C4-2B (cell line): ENCODE data around the gene CRHBP.

Source experiments
- CTCF ChIP-seq: fragments of 450-650 bp; conservative IDR thresholded peaks from 2 replicates; pipeline ENCODE4 v1.5.1; 2017; ENCODE audit warnings: mild to moderate bottlenecking
- ZFX ChIP-seq: fragments of 450-650 bp; IDR thresholded peaks from 2 replicates; pipeline ENCODE4 v1.6.1; 2017

DNA sequence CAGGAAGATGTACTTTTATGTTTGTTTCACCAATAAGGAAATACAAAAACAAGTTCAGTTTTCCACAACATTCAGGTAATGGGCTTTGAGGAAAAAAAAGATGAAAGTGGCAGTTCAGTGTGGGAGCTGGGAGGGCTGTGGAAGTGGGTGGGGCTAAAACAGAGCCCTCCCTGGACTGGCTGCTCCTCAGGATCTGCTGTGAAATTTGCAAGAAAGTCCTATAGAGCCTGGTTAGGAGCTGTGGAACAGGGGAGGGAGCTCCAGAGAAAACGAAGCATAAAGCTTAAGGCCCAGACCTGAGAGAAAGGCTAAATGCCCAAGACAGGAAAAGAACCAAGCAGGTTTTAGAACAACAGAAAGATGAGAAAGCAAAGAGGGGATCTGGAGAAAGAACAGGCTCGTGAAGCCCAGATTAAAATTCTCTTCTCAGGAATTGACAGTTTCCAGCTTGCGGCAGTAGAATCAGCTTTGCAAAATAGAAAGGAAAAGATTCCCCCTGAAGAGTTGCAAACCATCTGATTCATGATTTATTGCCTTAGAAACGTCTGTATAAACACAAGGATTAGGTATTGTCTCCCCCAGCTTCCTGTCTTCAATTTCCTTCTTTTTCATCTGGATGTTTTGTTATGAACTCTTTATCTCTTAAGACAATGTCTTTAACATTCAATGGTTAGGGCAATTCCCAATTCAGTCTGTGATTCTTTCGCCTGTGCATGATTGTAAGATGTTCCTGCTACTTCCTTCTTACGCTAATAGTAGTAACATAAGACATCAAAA lies 26.3 kb upstream of the CRHBP start:
- TF ChIP-seq CTCF (no peak), ZFX (no peak)
